Peyer's patch (tissue), 4 donors: ENCODE results near the gene OCA2.

Experiments used
- POLR2A ChIP-seq, 2 donors: fragments of 450-650 bp; IDR thresholded peaks; one replicate each; pipeline ENCODE4 v1.5.1; 2017; ENCODE audit warnings: antibody characterized with exemption in 2 of 2, mild to moderate bottlenecking in 2 of 2, moderate library complexity in 2 of 2
- TF ChIP-seq, protein P1 (sequence below), 6 experiments: fragments of 450-650 bp in 4 of 6; fragments of 200-600 bp in 2 of 6; sonication (generic) in 1 of 6; IDR thresholded peaks; one replicate each; pipeline ENCODE4 v1.5.1; 2017 to 2019; ENCODE audit warnings: antibody characterized with exemption in 6 of 6, mild to moderate bottlenecking in 3 of 6, moderate library complexity in 1 of 6

- TF ChIP-seq, protein P1, sequence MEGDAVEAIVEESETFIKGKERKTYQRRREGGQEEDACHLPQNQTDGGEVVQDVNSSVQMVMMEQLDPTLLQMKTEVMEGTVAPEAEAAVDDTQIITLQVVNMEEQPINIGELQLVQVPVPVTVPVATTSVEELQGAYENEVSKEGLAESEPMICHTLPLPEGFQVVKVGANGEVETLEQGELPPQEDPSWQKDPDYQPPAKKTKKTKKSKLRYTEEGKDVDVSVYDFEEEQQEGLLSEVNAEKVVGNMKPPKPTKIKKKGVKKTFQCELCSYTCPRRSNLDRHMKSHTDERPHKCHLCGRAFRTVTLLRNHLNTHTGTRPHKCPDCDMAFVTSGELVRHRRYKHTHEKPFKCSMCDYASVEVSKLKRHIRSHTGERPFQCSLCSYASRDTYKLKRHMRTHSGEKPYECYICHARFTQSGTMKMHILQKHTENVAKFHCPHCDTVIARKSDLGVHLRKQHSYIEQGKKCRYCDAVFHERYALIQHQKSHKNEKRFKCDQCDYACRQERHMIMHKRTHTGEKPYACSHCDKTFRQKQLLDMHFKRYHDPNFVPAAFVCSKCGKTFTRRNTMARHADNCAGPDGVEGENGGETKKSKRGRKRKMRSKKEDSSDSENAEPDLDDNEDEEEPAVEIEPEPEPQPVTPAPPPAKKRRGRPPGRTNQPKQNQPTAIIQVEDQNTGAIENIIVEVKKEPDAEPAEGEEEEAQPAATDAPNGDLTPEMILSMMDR (IDR thresholded peaks at IDR 0.05): no peak
- TF ChIP-seq POLR2A (IDR thresholded peaks at IDR 0.05): no peak
Measured at GRCh38 chr15:27725731-27726130, 373.4 kb downstream of the OCA2 start.
